CMK (cell line): ENCODE measurements around the gene TRAF5.

Experiments used
- DNase-seq: peaks from one replicate; pipeline ENCODE4 v3.0.0-alpha.2; 2010; ENCODE audit warnings: low read depth

The TRAF5 gene

DNA sequence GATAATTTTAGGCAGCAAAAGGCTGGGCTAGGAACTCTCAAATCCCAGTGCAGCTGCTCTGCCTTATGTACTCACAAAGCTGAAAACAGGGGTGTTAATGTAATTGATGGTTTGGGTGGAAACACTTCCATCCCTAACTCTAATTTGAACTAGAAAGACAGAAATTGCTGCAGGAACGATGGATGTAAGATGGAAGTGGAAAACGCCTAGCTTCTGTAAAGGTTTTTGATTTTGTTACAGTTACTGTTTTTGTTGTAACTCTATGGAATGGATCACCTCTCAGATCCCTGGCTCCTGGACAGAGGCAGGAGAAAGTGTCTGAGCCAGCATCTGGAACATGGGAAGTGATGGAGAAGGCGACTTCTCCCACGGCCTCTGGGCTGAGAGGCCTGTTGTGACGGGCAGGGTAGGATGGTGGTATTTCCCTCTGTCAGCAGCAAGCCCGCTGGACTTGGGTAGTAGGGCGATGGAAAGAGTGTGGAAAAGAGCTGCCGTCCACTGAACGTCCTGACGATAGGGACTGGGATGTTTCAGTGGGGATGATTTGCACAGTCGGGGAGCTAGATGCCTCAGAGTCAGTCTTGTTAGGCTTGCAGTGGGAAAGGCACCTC lies 1.6 kb downstream of the TRAF5 start:
- no peak for DNase-seq

DNA sequence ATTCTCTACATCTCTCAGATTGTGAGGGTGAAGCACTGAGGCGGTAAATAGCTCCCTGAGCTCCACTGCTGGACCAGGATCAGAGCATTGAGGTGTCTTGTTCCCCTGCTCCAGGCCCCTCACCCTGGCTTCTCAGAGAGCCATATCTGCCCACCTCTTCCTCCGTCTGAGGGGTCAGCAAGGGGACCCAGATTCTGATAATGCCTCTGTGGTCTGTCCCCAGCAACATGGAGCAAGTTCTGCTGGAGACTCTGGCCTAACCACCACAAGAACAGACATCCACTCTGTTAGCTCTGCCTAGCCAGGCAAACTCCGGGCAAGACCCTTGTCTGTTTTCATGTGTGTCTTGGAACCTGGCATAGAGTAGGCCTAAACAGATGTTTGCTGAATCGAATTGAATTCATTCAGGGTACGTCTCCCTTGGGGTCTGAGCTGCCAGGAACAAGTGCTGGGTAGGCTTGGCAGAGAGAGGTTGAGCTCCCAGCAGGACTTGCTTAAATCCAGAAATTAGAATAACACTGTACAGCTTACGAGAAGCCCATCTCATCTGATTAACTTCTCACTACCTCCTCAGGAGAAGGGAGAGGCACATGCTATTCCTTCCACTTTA lies 2.3 kb downstream of the TRAF5 start:
- DNase-seq, result no peak

DNA sequence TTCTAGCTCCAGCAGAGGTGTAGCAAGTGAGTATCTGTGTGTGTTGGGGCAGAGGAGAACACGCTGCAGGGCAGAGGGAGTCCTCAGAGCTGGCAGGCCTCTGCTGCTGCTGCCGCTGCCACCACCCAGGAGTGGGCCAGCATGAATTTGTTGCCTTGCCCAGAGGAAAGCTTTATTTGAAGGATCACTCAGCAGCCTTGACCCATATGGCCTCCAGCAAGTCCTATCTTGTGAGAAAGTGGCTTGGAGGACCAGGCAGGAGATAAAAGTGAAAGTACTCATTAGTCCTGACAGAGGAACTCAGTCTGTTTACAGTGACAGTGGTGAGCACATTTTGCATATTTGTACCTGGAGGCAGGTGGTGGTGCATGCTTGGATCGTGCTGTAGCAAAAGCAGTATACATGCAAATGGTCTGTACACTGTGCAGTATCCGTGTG lies 3.1 kb downstream of the TRAF5 start:
- no peak for DNase-seq

DNA sequence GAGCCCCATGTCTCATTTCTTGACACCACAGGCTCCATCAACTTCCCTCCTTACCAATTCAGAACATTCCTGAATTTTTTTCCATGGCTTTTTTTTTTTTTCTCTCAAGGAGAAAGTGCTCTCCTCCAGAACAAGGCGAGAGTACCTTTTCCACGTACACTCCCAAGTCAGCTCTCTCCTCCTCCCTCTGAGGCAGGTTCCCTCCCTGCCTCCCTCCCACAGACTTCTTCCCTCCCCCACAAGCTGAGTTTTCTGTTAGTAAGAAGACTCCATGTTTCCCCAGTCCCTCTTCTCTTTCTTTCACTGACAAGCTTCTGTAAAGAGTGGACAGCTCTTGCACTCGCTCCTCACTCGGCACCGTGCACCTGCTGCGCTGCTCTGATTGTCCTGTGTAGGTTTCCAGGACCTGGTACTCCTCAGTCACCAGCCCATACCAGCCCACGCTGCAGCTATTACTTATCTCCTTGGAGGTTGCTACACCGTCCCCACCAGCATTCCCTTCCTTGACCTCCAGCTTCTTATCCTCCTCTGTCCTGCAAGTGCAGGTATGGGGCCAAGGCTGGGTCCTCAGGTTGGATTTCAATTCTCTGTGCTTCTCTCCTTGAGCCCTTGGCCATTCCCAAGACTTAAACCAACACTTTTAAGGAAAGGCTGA lies 3.8 kb downstream of the TRAF5 start:
- no peak for DNase-seq

DNA sequence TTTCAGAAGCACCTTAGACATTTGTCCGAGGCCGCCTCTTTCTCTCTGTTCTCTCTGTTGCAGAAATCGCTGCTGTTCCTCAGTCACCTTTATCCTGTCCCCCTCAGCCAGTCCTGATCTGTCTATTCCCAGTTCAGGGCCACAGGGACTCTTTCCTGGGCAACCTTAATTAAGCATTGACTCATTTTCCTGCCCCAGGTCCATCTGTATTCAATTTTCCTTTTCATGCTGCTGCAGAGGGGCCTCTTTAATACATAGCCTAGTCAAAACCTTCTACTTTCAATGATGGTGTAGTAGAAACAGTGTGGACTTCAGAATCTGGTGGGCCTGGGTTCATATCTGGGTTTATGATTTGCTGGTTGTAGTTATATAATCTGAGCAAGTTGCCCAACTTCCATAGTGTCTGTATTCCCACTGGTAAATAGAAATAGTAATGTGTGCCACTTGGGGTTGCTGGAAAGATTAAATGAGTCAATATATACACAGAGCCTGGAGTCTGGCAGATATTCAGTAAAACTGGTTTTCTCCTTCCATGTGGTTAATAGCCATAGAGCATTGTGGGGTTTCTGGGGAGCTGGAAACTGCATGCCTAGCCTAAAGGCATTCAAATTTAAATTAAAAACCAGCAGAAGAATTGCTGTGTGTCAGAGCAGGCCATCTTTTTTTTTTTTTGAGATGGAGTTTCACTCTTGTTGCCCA lies 4.5 kb downstream of the TRAF5 start:
- no peak for DNase-seq

DNA sequence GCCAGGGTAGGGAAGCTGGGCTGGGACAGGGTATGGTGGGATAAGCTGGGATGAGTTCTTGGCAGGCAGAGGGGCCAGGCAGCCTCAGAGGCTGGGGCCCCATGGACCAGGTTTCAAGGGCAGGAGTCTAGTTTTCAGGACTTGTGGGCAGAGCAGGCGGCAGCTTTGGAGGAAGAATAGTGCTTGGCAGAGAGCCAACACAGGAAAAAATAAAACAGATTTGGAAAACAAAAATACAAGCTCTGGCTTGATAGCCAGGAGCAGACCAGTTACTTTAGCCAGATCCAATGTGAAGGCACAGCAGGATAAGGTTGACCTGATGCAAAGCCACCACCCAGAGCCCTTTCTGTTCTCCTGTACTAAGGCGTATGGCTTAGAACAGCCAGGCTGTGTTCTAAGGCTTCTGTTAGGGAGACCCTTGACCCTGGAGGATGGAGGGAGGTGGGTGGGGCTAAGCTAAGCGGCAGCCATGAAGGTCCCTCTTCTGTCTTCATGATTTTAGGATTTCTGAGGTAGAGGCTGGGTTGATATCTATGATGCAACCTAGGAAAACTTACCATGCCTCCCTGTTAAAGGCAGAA lies 5.5 kb downstream of the TRAF5 start:
- DNase-seq, result no peak

DNA sequence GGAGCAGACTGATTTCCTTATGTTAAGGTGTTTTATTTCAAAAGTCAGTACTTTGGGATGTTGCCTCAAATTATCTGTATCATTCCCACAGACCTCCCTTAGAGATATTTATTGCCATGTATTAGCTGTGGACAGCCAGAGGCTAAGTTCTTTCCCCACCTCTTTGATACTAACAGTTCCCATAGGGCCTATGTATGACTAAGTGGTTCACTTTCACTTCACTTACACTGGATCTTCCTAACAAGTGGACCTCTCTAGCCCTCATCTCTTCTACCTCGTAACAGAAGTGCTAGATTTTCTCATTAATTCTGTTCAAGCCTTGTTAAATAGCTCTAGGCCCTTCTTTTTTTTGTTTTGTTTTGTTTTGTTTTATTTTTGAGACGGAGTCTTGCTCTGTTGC lies 6.2 kb downstream of the TRAF5 start:
- DNase-seq, result no peak

DNA sequence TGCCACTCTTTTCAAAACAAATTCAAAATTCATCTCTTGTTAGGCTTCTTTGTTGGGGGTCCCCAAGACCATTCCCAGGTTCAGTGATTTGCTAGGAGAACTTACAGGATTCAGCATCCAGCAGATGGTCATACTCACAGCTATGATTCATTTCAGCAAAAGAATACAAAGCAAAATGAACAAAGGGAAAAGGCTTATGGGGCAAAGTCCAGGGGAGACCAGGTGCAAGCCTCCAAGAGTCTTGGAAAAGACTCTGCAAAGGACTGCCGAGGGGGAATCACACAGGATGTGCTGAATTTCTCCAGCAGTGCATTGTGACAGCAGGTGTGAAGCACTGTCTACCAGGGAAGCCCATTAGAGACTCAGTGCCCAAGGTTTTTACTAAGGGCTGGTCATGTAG lies 7.3 kb downstream of the TRAF5 start:
- no peak for DNase-seq

DNA sequence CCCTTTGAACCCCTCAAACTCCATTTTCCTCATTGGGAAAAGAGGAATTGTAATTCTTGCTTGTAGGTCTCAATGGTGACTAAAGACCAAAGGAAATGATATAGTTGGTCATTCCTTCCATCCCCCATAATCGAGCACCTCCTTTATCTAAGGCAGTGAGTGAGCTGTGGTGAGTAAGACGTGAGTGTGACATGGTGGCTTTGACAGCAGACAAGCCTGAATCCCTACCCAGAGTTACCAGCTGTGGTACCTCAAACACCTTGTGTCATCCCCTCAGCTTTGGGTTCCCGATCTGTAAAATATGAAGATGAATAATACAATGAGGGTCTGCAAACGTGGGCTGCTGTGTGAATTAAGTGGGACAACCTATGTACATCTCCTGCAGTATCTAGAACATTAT lies 8.4 kb downstream of the TRAF5 start:
- no peak for DNase-seq

DNA sequence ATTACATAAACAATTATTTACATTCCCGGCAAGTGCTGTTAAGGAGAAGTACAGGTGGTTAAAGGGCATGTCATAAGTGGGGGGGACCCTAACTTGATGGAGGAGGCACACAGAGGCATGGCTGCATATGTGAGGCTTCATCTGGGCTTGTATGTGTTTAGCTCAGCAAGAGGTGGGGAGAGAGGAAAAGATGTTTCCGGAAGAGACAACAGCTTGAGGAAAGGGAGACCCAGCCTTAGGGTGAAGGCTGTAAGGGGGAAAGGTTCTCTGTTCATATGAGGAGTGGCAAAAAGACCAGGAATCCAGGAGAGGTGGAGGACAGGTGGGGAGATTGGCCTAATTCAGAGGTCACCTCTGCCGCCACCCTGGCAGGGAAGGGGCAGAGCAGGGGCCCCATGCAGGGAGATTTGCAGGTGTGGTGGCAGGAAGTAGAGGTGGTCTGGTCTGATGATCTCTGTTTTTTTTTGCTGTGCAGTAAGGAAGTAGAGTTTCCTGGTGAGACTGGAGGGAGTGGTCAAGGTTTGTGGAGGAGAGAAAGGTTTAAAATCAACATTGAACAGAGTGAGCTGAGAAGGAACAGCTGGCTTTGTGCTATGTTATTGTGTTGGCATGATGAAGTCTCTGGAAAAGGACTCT lies 9.0 kb downstream of the TRAF5 start:
- DNase-seq, result no peak

DNA sequence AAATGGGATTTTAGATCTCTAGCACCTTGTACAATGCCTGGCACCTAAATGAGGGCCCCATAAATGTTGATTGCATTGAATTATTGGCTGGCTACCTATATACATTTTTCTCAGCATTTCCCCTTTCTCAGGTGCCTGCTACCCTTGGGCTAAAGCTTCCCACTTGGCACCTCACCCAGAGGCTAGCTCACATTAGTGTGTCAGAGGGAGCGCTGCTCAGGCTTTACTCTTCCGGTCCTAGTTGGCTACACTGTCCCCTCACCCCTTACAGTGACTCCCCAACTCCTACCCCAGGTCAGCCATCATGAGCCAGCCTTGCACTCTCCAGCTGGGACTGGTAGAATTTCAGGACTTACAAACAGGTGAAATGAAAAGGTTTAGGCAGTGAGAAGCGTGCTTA lies 9.5 kb downstream of the TRAF5 start:
- DNase-seq, result no peak

DNA sequence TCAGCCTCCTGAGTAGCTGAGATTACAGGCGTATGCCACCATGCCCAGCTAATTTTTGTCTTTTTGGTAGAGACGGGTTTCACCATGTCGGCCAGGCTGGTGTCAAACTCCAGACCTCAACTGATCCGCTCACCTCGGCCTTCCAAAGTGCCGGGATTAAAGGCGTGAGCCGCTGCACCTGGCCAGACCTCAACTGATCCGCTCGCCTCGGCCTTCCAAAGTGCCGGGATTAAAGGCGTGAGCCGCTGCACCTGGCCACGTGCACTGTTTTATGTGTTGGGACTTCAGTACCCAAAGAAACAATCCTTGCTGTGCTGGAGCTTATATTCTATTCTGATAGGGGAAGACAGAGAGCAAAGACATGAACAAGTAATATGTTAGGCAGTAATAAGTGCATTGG lies 10.1 kb downstream of the TRAF5 start:
- no peak for DNase-seq

DNA sequence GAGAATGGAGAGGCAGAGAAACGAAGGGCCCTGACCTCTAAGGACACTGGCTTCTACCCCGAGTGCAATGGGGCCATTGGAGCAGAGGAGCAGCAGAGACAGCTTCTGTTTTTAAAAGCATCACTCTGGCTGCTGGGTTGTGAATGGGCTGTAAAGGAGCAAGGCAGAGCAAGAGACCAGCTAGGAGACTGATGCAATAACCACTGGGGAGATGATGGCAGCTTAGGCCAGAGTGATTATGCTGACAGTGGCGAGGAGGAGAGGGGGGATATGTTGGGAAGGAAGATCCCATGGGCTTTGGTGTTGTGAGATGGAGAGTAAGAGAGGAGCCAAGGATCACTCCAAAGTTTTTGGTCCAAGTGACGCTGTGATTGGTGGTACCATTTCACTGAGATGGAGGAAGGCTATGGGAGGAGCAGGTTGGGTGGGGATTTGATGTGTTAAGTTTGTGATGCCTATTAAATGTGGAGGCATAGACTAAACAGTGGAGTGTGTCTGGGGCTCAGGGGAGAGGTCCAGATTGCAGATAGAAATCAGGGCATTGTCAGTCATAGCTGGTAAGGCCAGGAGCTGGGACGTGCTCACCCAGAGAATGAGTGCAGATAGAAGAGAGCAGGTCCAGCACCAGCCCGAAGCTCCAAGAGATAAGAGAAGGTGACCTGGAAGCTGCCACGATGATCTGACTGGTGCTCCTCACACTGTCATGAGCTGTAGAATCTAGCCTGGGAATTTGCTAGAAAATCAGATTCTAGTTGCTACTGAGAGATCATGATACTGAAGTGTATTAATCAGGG lies 11.0 kb downstream of the TRAF5 start:
- DNase-seq, result no peak

DNA sequence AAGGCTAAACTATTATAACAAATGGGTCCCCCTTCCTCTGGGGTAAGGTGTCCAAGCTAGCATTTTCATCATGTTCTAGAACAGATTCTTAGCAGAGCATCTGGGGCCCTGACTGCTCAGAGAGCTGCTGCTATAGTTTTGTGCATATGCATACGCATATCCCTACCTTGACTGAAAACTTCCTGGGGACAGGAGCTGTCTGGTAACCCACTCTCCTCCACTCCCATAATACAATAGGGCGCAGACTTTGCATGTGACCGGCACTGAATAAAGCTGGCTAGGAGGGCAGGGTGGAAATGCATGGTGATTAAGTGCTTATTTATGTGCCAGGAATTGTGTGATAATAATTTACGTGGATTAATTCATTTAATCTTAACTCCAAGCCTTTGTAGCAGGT lies 11.6 kb downstream of the TRAF5 start:
- DNase-seq, result no peak

DNA sequence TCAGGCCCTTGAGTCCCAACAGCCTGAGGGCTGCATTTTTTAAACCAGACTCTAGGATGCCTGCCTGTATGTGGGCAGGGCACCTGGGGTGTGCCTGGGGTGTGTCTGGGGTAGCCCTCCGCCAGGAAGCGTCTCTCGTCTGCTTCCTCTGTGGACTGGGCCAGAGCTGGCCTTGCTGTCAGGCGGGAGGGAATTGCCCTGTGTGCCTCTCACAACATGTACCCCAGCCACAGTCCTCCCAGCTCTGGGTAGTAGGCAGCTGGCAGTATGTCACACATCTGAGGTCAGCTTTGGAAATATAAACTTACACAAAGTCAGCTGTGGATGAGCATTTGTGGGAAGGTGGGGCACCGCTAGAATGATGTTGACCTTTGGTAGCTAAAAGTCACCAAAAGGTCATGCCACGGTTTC lies 13.0 kb downstream of the TRAF5 start:
- no peak for DNase-seq

DNA sequence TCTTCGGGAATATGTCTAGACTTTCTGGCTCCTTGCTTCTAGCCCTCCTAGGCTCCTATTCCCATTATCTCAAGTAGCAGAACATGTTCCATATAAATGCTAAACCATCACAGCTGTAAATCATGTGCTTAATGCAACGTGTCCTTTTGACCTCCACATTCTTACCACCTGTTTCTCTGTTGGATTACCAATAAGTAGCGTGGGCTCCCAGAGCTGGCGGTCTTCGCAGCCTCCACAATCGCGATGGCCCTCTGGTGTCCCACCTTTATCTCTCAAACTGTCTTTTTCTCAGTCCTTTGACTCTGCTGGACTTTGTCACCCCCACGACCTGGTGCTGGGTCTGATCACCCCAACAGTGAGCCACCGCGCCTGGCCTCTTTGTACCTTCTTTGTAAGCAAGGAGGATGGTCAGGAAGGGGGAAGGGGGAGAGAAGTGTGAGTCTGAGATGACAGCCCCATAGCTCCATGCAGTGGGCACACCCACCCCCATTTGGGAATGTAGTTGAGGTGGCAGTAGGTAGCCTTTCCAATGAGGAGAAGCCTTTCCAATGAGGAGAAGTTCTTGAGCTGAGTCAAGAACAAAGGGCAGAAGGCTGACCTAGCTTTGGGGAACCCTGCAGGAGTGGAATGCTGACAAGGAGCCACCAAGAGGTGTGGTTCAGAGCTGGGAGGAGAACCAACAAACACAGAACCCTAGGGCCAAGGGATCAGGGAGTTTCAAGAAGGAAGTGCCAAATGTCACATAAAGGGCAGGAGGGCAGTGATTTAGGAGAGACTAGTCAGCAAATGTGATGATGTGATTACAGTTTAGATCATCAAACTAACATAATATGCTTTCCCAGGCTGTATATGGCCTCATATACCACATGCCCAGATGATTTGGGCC lies 14.2 kb downstream of the TRAF5 start:
- no peak for DNase-seq

DNA sequence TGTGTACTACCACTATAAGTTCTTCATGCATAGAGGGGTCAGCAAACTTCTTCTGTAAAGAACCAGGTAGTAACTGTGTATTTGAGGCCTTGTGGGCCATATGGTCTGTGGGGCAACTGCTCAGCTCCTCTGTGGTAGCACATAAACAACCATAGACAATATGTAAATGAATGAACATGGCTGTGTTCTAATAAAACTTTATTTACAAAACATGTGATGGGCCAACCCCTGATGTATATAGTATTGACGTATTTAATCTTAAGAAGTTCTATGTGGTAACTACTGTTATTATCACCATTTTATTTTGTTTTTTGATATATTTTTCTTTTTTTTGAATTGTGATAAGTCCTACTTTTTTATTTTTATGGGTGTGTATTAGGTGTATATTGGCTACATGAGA lies 15.4 kb downstream of the TRAF5 start:
- no peak for DNase-seq

DNA sequence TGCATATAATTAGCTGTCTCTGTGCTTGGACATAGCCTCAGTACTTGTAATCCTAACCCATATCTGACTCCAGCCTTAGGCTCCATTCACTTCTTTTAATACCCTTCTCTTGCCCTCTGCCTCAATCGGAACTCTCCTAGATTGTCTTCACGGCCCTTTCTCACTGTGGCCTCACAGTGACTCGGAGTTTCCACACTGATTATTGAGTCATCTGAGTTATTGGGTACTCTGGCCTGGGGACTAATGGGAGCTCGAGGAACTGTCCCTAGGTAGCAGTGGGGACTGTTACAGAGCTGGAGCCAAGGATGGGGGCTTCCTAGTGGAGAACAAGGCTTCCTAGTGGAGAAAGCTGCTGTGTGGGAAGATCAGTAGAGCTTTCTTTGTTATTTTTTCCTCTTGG lies 17.0 kb downstream of the TRAF5 start:
- no peak for DNase-seq

DNA sequence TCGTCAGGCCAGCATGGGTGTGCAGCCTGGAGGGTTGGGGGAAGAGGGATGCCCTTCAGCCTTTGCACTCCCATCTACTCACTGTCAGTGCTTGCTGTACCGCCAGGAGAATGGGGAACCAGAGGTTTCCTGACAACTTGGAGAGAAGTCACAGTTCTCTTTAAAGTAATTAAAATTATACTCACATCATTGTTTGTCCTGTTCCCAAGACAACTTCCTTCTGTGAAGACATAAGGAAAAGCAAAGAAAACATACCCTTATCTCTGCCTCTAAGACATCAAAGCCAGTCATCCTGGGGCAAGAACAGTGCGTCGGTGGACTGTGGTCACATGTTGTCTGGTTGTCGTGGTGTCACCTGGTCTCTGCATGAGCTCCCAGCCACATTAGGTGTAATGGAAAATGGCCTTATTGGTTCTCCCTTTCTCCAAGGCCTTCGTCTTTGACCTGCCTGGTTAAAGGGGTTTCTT lies 17.6 kb downstream of the TRAF5 start:
- DNase-seq, result no peak

DNA sequence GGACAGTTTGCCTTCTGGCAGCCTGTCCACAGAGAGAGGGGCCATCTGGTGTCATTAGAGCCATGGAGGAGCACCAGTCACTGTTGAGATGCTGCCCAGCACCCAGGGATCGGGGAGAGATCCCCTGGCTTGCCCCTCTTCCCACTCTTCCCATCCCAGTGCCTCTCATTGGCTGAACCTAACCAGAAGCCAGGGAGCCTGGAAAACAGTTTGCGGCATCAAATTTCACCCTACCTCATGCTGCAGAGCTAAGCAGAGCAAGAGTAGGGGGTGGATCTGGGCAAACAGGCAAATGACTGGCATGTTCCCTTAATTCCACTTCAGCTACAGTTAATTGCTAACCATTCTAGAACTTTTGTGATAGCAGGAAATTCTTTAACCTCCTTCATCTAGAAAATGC lies 19.1 kb downstream of the TRAF5 start:
- DNase-seq, result no peak
